Suppressor macrophage (primary cell): ENCODE measurements around the gene SCUBE3.

ENCODE experiments used
- DNase-seq, 4 experiments: peaks; one replicate each; pipeline ENCODE4 v3.0.0-alpha.2; 2020 to 2022

The SCUBE3 gene

GRCh38 chr6:35214869-35215664 lies 1.3 kb downstream of the SCUBE3 start:
- no peak for DNase-seq

DNA sequence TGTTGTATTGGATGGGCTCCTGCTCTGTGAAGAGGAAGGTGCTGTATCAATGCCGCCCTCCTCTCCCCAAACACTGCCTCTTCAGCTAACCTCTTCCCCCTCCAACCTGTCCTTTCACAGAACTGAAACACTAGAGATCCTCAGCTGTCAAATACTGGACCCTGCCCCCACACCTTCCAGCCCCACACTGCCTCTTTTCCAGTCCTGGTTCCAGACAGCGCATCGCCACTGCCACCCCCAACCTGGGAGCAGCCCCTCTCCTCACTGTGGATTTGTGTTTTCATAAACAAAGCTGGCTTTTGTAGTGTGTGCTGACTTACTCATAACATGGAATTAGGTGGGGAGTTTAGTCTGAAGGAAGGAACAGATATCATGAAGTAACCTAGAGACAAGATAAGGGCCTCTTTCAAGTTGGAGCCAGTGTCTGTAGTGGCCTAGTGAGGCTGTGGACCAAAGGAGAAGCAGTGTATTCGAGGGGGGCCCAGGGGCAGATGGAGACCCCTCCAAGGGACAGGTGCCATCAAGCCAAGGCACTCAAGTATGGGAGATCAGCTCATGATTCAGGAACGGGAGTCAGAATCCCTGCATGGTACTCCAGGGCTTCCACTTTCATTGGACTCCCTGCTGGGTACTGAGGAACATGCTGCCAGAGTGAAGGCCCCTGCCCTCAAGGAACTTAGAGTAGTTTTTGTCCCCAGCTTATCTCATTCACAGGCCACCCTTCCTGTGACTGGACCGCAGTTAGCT lies 2.1 kb downstream of the SCUBE3 start:
- DNase-seq: no peak

- DNase-seq: no peak
Observed at GRCh38 chr6:35216412-35216732, 2.6 kb downstream of the SCUBE3 start.

GRCh38 chr6:35216851-35217811 lies 3.4 kb downstream of the SCUBE3 start:
- DNase-seq: no peak

DNA sequence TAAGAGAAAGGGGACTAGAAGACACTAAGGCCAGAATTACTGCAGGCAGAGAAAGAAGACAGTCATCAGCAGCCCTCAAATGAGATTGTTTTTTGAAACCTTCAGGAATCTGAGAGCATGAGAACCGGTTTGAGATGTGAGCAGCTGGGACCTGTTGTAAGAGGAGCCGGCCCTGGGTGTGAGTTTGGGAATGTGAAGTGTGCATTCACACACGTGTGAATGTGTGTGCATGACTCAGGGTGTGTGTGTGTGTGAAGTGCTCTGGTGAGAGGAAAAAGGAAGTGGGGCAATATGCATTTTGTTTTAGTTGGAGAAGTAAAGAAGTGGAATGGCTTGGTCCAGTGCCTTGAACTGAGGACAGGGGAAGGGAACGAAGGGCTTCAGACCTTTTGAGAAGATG lies 4.3 kb downstream of the SCUBE3 start:
- peak; percentile 10 to 59 (median 50) for DNase-seq

GRCh38 chr6:35218456-35218855 lies 4.7 kb downstream of the SCUBE3 start:
- no peak for DNase-seq

DNA sequence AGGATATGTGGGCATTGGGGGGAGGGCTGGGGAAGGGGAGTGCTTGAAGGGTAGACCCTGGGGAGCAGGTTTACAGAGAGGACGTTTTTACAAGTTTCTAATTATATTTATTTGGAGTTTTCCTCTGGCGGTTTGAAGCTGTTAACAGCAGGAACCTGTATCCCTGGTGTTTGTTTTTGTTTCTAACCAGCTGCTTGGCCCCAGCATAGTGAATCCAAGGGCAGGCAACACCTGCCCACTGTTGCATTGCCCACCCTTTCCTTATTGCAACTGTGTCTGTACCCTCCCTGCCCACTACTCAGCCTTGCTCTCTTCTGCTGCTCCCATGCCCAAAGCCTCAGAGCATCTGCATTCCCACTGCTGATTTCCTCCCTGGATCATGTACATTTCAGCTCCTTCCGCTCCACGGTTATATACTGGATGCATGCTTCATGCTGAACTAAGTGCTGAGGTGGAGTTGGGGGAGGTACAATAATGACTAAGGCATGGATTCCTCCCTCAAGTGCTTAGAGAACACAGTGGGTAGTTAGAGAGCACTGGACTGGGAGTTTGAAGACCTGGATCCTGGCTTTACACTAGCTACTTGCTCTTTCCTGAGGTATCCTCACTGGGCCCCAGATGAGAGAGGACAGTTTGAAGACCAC lies 6.0 kb downstream of the SCUBE3 start:
- no peak for DNase-seq

DNA sequence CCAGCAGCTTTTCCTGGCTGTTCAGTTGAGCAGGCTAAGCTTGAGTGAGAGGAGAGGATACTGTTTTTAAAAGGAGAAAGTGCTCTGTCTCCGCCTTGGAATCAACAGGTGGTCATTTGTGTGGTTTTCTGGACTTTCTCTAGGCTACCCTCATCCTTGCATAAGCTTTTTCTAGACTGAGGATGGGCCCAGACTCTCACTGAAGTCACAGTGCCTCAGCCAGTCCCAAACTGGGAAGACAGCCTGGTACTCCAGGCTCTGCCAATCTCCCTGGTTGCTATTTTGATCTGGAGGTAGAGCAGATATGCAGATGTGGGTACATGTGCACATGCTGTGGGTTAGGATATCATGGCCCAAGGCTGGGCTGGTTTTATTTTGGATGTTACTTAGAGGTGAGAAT lies 7.0 kb downstream of the SCUBE3 start:
- no peak for DNase-seq

GRCh38 chr6:35223396-35223795 lies 9.6 kb downstream of the SCUBE3 start:
- no peak for DNase-seq

- peak; percentile 11 to 45 (median 34) for DNase-seq
Observed at GRCh38 chr6:35224720-35225119, 11.0 kb downstream of the SCUBE3 start.

GRCh38 chr6:35228481-35228880 lies 14.7 kb downstream of the SCUBE3 start:
- DNase-seq: no peak

DNA sequence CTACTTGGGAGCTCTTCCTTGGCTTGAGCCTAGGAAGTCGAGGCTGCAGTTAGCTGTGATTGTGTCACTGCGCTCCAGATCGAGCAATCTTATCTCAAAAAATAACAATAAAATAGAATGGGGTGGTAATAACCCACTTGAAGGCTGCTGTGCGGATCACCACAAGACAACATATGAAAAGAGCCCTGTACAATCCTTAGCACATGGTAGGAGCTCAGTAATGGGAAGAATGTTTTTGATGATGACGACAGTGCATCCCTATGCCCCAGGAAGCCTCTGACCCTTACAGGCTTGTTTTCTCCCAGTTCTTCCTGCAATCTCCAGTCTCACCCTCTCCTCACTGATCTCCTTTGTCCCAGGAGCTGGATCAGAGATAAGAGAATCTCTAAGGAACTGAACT lies 15.5 kb downstream of the SCUBE3 start:
- DNase-seq: no peak

- DNase-seq: no peak
Observed at GRCh38 chr6:35230498-35230897, 16.7 kb downstream of the SCUBE3 start.

GRCh38 chr6:35230950-35231349 lies 17.2 kb downstream of the SCUBE3 start:
- no peak for DNase-seq

DNA sequence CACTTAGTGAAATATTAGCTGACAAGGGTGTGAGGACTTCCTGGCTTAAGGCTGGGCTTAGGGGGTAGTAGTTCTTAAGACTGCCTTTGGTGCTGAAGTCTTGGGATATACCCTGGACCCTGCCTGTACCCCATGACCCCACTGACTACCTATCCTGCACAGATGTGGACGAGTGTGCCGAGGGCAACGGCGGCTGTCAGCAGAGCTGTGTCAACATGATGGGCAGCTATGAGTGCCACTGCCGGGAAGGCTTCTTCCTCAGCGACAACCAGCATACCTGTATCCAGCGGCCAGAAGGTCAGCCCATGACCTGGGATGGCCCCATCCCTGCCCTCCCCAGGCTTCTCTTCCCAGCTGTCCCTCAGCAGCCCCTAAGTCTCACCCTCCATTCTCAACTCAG lies 17.8 kb downstream of the SCUBE3 start:
- DNase-seq: no peak

DNA sequence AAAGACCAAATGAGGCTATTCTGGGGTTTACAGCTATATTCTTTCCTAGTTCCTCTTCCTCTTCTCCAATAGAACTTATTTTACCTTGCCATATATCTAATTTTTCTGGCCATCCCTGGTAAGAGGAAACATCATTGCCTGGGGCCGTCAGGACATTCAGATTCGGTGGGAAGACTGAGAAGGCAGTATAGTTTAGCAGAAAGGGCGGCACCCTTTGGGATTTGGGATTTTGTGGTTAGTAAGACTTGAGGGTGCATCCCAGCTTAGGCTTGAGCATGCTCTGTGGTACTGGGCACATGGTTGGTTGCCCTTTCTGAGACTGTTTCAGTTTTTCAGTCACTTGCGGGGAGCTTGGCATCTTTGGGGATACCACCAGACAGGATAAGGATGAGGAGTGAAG lies 21.1 kb downstream of the SCUBE3 start:
- DNase-seq: no peak

DNA sequence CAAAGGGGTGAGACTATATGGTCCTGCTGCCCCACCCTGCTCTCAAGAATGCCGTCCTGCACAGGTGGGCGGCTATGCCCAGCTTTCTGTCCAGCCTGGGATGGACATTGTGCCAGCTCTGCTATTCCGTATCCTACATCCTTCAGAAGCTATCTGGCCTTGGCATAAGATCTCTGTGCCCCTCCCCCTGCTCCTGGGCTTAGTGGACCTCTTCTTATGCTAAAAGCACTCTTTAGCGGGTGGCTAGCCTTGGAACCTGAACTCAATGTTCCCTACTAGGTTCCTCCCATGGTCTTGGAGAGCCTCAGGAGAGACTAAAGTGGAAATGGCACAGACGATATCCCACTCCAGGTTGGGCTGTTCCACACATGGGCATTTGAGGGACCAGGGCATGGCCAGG lies 22.5 kb downstream of the SCUBE3 start:
- no peak for DNase-seq

DNA sequence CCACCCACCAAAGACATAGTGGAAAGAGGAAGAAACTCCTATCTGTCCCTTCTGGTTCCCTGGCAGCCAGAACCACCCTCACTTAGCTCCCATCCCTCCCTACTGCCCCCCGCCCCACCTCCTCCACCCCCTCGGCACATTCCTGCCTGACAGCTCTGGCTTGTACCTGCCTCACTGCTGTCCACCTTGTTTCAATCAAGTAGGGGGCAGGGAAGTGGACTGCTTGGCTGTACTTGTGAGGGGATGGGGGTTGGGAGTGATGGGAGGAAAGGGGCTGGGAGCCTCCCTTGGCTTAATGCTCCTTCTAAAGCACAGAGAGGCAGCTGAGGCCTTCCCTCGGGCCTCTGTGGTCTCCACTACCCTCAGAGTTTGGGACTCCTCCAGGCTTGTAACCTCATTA lies 23.7 kb downstream of the SCUBE3 start:
- no peak for DNase-seq

DNA sequence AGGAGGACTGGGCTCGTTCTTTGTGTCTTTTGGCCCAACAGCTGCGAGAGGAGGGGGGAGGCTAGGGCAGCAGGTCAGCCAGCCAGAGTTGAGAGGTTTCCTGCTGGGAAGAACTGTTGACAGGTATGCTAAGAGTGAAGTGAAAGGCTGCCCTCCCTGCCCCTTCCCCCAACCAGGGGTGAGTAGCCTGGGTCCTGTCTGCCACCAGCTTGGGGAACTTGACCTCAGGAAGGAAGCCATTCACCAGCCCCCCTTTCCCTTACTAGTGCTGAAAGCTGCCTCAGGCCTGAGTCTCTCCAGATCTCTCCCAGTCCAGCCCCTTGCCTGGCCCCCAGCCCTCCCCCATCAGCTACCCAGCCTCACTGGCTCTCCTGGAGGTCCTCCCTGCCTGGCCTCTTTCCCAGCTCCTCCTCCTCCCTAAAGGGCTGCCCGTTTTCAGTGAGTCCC lies 25.1 kb downstream of the SCUBE3 start:
- no peak for DNase-seq

DNA sequence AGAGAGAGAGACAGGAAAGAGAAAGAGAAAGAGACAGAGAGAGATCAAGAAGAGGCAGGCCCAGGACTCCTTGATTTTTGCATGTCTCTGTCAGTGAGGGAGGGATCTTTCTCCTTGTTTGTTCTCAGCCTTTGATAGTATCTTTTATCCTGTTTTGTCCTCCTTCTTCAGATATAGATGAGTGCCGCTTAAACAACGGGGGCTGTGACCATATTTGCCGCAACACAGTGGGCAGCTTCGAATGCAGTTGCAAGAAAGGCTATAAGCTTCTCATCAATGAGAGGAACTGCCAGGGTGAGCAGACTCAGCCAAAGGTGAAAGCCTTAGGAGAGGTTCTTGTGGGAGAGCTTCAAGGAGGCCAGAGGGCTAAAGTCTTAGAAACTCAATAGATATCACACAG lies 25.8 kb downstream of the SCUBE3 start:
- DNase-seq: no peak

- DNase-seq: peak; percentile 58 to 77 (median 68)
Observed at GRCh38 chr6:35240838-35241801, 27.4 kb downstream of the SCUBE3 start.
